CD14-positive monocyte (primary cell): ENCODE data around the gene POC1A. TPM values are rescaled to one million over a fixed set of nuclear protein-coding genes. Genes with fewer than 3 reads are reported as not detected.

ENCODE experiments used
- DNase-seq, 3 donors: peaks; one replicate each; pipeline ENCODE4 v3.0.0-alpha.2; 2011 to 2022
- H2AFZ ChIP-seq: 2 replicates; pipeline ENCODE4 v1.6.0; 2012; ENCODE audit warnings: mild to moderate bottlenecking, low read depth, low read length, inconsistent platforms; ENCODE audit not compliant: insufficient read depth, poor library complexity, severe bottlenecking
- H3K27ac ChIP-seq, 2 donors: 1 replicate in 1 of 2; 2 replicates in 1 of 2; pipeline ENCODE4 v1.5.1; 2012 to 2013; ENCODE audit warnings: low read length in 2 of 2, control low read depth in 1 of 2, inconsistent platforms in 1 of 2, low read depth in 1 of 2, mild to moderate bottlenecking in 1 of 2
- H3K27me3 ChIP-seq, 2 donors: one replicate each; pipeline versions ENCODE4 v1.6.0 to v1.6.1; 2011 to 2013; ENCODE audit warnings: low read length in 2 of 2; ENCODE audit not compliant: control insufficient read depth in 2 of 2, insufficient read depth in 2 of 2
- H3K36me3 ChIP-seq, 2 donors: replicated peaks in 1 of 2; 1 replicate in 1 of 2; 2 replicates in 1 of 2; pipeline versions ENCODE4 v1.5.1 to v1.6.1; 2012 to 2013; ENCODE audit warnings: low read length in 2 of 2, control low read depth in 1 of 2, inconsistent platforms in 1 of 2, mild to moderate bottlenecking in 1 of 2; ENCODE audit not compliant: insufficient read depth in 2 of 2, control insufficient read depth in 1 of 2
- H3K4me1 ChIP-seq, 2 donors: 1 replicate in 1 of 2; 2 replicates in 1 of 2; pipeline versions ENCODE4 v1.5.1 to v1.6.1; 2012 to 2013; ENCODE audit warnings: low read length in 2 of 2, control low read depth in 1 of 2, inconsistent platforms in 1 of 2, mild to moderate bottlenecking in 1 of 2, moderate library complexity in 1 of 2; ENCODE audit not compliant: insufficient read depth in 2 of 2, control insufficient read depth in 1 of 2
- H3K4me2 ChIP-seq: replicated peaks from 2 replicates; pipeline ENCODE3; 2012; ENCODE audit warnings: low read length, moderate library complexity, mild to moderate bottlenecking; ENCODE audit not compliant: poor library complexity, severe bottlenecking; ENCODE audit errors: extremely low read depth
- H3K4me3 ChIP-seq, 3 experiments: fragments of 200-600 bp in 1 of 3; sonication (generic) in 1 of 3; replicated peaks in 1 of 3; 1 replicate in 2 of 3; 2 replicates in 1 of 3; pipeline ENCODE4 v1.5.1; 2011 to 2013; ENCODE audit warnings: low read length in 3 of 3, mild to moderate bottlenecking in 3 of 3, control low read depth in 2 of 3, low read depth in 2 of 3, inconsistent platforms in 1 of 3, moderate library complexity in 1 of 3
- H3K79me2 ChIP-seq: 2 replicates; pipeline ENCODE4 v1.6.0; 2012; ENCODE audit warnings: mild to moderate bottlenecking, control low read depth, inconsistent platforms, low read length, moderate library complexity; ENCODE audit not compliant: insufficient read depth
- H3K9ac ChIP-seq: 2 replicates; pipeline ENCODE4 v1.6.0; 2017; ENCODE audit warnings: low read length, mild to moderate bottlenecking; ENCODE audit not compliant: insufficient read depth, poor library complexity, severe bottlenecking
- H3K9me3 ChIP-seq, 2 donors: replicated peaks in 1 of 2; 1 replicate in 1 of 2; 2 replicates in 1 of 2; pipeline versions ENCODE4 v1.5.1 to v1.6.1; 2012 to 2013; ENCODE audit warnings: low read length in 2 of 2, control low read depth in 1 of 2; ENCODE audit not compliant: control insufficient read depth in 1 of 2, insufficient read depth in 1 of 2
- H4K20me1 ChIP-seq: 2 replicates; pipeline ENCODE4 v1.6.0; 2012; ENCODE audit warnings: mild to moderate bottlenecking, low read length, control low read depth, moderate library complexity; ENCODE audit not compliant: insufficient read depth
- H3K27ac Mint-ChIP-seq, 7 donors: one replicate each; pipeline ENCODE4 v1.8.0; 2020; ENCODE audit warnings: mild to moderate bottlenecking in 7 of 7, mixed read lengths in 7 of 7, moderate library complexity in 6 of 7, inconsistent platforms in 2 of 7
- H3K27me3 Mint-ChIP-seq, 3 donors: one replicate each; pipeline ENCODE4 v1.8.0; 2021 to 2022; ENCODE audit warnings: low read depth in 3 of 3, mild to moderate bottlenecking in 3 of 3, mixed read lengths in 3 of 3, moderate library complexity in 3 of 3, inconsistent platforms in 1 of 3
- H3K36me3 Mint-ChIP-seq, 2 donors: one replicate each; pipeline ENCODE4 v1.8.0; 2020; ENCODE audit warnings: mixed read lengths in 2 of 2, inconsistent platforms in 1 of 2, mild to moderate bottlenecking in 1 of 2
- H3K4me1 Mint-ChIP-seq: one replicate; pipeline ENCODE4 v1.8.0; 2020; ENCODE audit warnings: mild to moderate bottlenecking, mixed read lengths
- H3K4me3 Mint-ChIP-seq, 2 donors: one replicate each; pipeline ENCODE4 v1.8.0; 2020; ENCODE audit warnings: mild to moderate bottlenecking in 2 of 2, mixed read lengths in 2 of 2, moderate library complexity in 1 of 2
- H3K9me3 Mint-ChIP-seq, 7 donors: one replicate each; pipeline ENCODE4 v1.8.0; 2020 to 2022; ENCODE audit warnings: mixed read lengths in 7 of 7, mild to moderate bottlenecking in 6 of 7, moderate library complexity in 6 of 7, inconsistent platforms in 2 of 7
- CTCF ChIP-seq: fragments of 200-600 bp; IDR thresholded peaks from one replicate; pipeline ENCODE4 v1.8.0; 2022; ENCODE audit warnings: antibody characterized with exemption, mild to moderate bottlenecking
- WGBS: methylation state at CpG from one replicate; pipeline ENCODE4 v1.1.5; 2013; ENCODE audit warnings: missing lambda C conversion rate; ENCODE audit not compliant: insufficient coverage; 5-methylcytosine and 5-hydroxymethylcytosine counted together
- intact Hi-C, 2 donors: fragments of 100-400 bp; cut with micrococcal nuclease; formaldehyde crosslinking; loops; one replicate each; pipeline versions ENCODE4 v1.15.0 to v1.15.1; 2023
- polyA plus RNA-seq, 3 donors: library from polyadenylated mRNA; depleted of rRNA in 1 of 3; unstranded in 2 of 3; stranded (reverse) in 1 of 3; fragments of 300-500 nt in 2 of 3; fragments of >200 nt in 1 of 3; fragmentation: Illumina TruSeq in 2 of 3; gene quantifications; 1 replicate in 2 of 3; 2 replicates in 1 of 3; pipeline ENCODE4 v1.2.3, GENCODE V29; 2012 to 2021

Gene POC1A
- polyA plus RNA-seq, 3 donors, result 1.2 to 2.0 (median 1.5) TPM

GRCh38 chr3:52184690-52185089 is 30.5 kb upstream of the POC1A start:
- no peak overlapping the region for H3K9ac ChIP-seq
- H3K27ac ChIP-seq, result no peak overlapping the region
- Mint-ChIP-seq H3K27ac (peak overlapping the region in 2 of 7 donors; percentile 71 to 84), H3K4me1 (peaks cover 51% of the 10 kb centered on the region), H3K4me3 (no peak overlapping the region), H3K27me3 (peaks cover 0 to 2% (median 0%) of the 10 kb centered on the region in 3 donors), H3K9me3 (peaks cover 0 to 5% (median 0%) of the 10 kb centered on the region in 7 donors), H3K36me3 (peaks cover 0 to 5% of the 10 kb centered on the region in 2 donors)
- H3K4me2 ChIP-seq, result no peak overlapping the region
- H4K20me1 ChIP-seq, result no peaks in the 10 kb centered on the region
- no peaks in the 10 kb centered on the region for H3K27me3 ChIP-seq
- intact Hi-C loops, result no loop called here
- DNase-seq, result no peak
- no peak overlapping the region for H3K4me3 ChIP-seq
- H3K79me2 ChIP-seq, result peaks cover 9% of the 10 kb centered on the region
- no peak for TF ChIP-seq CTCF
- H3K36me3 ChIP-seq, result no peaks in the 10 kb centered on the region
- H3K4me1 ChIP-seq, result peaks cover 40% of the 10 kb centered on the region in 2 donors
- no peaks in the 10 kb centered on the region for H3K9me3 ChIP-seq
- no peak overlapping the region for H2AFZ ChIP-seq
- 94% methylated on average over 5 of the region's 8 CpGs for WGBS

DNA sequence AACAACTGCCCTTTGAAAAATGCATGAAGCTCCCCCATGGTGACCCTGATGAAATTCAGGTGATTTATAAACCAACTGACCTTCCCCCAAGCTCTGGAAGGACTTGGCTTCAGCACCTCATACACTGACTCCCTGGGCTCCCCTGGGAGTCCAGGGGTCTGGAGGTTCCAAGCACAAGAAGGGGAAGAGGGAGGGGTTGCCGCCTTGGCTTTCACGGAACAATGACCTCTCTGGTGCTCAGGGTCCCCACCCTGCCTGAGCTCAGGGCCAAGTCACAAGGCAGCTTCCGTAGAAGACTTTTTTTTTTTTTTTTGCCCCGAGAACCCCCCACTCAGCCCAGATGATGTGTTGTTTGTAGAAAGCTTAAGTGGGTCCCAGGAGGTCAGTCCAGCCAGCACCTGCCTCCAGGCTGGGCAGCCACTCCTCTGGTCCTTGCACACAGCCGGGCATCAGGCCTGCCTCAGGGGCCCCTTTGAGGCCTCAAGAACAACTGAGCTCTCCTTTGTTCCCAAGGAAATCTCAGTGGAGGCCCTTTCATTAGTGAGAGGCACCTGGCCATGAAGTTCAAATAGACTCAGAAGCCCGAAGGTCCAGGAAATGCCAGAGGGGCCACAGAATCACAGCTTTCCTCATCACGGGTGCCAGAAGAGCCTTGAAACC is 29.7 kb upstream of the POC1A start:
- H3K4me1 ChIP-seq, result peaks cover 33% of the 10 kb centered on the region in 2 donors
- H3K27ac Mint-ChIP-seq, result no peak overlapping the region
- peaks cover 0 to 5% of the 10 kb centered on the region in 2 donors for H3K36me3 Mint-ChIP-seq
- H3K4me2 ChIP-seq, result no peak overlapping the region
- H3K4me1 Mint-ChIP-seq, result peaks cover 43% of the 10 kb centered on the region
- TF ChIP-seq CTCF, result no peak
- no peak overlapping the region for H3K9ac ChIP-seq
- H3K4me3 ChIP-seq, result no peak overlapping the region
- H4K20me1 ChIP-seq, result no peaks in the 10 kb centered on the region
- peaks cover 9% of the 10 kb centered on the region for H3K79me2 ChIP-seq
- no peak for DNase-seq
- intact Hi-C loops, result no loop called here
- no peaks in the 10 kb centered on the region for H3K9me3 ChIP-seq
- no peaks in the 10 kb centered on the region for H3K36me3 ChIP-seq
- WGBS, result 100% methylated on average over 1 of the region's 7 CpGs
- peaks cover 0 to 2% (median 2%) of the 10 kb centered on the region in 3 donors for H3K27me3 Mint-ChIP-seq
- H3K27me3 ChIP-seq, result no peaks in the 10 kb centered on the region
- no peak overlapping the region for H3K27ac ChIP-seq
- no peak overlapping the region for H3K4me3 Mint-ChIP-seq
- H3K9me3 Mint-ChIP-seq, result peaks cover 0 to 5% (median 0%) of the 10 kb centered on the region in 7 donors
- no peak overlapping the region for H2AFZ ChIP-seq
